Neuron (in vitro differentiated cells): ENCODE data around the gene ULBP3.
"Not testable (repeated sequence)": the region's sequence is repeated elsewhere in the genome, so short reads cannot be mapped to it uniquely, and the experiment has no call there.

Experiments
- H2AFZ ChIP-seq: one replicate; pipeline ENCODE4 v1.6.1; 2013; ENCODE audit warnings: low read depth, mild to moderate bottlenecking, inconsistent platforms, low read length, moderate library complexity
- H3K27me3 ChIP-seq: one replicate; pipeline ENCODE4 v1.6.1; 2013; ENCODE audit warnings: low read length; ENCODE audit not compliant: insufficient read depth
- H3K36me3 ChIP-seq: one replicate; pipeline ENCODE4 v1.6.1; 2013; ENCODE audit warnings: low read length; ENCODE audit not compliant: insufficient read depth
- H3K4me1 ChIP-seq: one replicate; pipeline ENCODE4 v1.6.1; 2013; ENCODE audit warnings: low read length; ENCODE audit not compliant: insufficient read depth
- H3K4me3 ChIP-seq: 2 replicates; pipeline ENCODE4 v1.5.1; 2013; ENCODE audit warnings: mild to moderate bottlenecking, low read length, moderate library complexity
- H3K9me3 ChIP-seq: one replicate; pipeline ENCODE4 v1.6.1; 2013; ENCODE audit warnings: low read length

The ULBP3 gene

GRCh38 chr6:150015281-150016001, 53.5 kb downstream of the ULBP3 start:
- H3K9me3 ChIP-seq, H2AFZ ChIP-seq, H3K4me3 ChIP-seq, H3K4me1 ChIP-seq, H3K36me3 ChIP-seq: not testable (repeated sequence)
- peaks cover 63% of the 10 kb centered on the region for H3K27me3 ChIP-seq

DNA sequence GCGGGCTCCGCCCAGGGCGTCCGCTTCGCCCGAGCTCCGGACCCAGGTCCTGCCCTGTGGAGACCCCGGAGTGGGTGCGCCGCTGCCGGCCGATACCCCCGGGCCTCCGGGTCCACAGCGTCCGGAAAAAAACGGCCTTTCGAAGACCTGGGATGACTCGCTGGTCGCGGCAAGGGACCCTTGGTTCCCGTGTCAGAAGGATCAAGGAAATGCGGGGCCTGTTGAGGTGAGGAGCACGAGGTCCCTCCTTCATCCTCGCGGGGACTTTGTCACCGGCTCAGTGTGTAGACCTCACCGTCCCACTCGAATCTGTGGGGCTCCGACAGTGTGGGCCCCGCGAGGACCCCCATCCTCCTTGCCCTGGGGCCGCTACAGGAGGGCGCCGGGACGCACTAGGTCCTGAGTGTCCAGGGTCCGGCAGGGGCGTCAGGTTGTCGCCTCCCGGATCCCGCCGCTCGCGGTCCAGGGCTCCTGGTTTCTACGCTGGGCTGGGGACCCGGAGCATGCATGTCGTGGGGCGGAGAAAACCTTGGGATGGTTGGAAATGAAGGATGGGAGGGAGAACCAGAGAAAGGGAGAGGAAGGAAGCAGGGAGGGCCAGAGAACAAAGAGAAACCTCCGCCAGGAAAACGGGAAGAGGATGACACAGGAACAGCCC, 54.2 kb downstream of the ULBP3 start:
- not testable (repeated sequence) for H3K36me3 ChIP-seq, H2AFZ ChIP-seq, H3K4me3 ChIP-seq, H3K9me3 ChIP-seq, H3K4me1 ChIP-seq
- H3K27me3 ChIP-seq: peaks cover 70% of the 10 kb centered on the region

DNA sequence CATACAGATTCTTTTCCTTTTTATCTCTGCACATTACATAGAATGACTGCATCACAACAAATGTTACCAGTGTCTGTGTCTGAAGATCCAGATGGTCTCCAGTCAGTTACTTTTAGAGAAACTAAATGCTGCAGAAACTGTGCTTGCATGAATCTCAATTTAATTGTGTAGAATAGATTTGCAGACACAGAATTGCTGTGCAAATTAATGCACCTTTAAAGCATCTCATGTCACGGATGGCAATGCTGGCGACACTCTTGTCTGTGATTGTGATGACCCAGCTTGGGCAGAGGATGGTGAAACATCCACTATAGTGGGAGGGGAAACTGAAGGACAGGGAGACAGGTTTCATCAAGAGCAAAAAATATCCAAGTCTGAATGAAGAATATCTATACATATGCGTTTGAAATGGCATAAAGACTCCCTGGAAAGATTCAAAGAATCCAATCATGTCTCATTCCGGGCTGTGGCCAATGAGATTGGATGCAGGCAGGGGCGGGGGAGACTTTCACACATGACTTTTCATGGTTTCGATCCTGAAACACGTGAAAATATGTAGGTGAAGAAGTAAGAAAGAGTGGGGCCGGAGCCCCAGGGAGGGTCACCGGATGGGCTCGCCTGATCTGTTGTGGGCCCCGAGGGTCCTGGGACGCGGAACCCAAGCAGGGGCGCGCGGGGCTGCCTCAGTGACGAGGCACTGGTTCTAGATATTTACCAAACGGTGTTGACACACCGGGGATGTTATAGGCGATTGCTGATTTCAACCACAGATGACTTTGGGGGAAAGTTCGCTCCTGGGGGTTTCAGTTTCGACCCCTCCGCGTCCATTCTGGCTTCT, 54.9 kb downstream of the ULBP3 start:
- H3K36me3 ChIP-seq, H2AFZ ChIP-seq, H3K4me1 ChIP-seq, H3K9me3 ChIP-seq, H3K4me3 ChIP-seq: not testable (repeated sequence)
- peaks cover 69% of the 10 kb centered on the region for H3K27me3 ChIP-seq

GRCh38 chr6:150012846-150013784, 55.8 kb downstream of the ULBP3 start:
- H3K27me3 ChIP-seq: peaks cover 71% of the 10 kb centered on the region
- not testable (repeated sequence) for H3K9me3 ChIP-seq, H3K36me3 ChIP-seq, H2AFZ ChIP-seq, H3K4me1 ChIP-seq, H3K4me3 ChIP-seq
